Mononuclear cell (primary cell): ENCODE measurements around the gene SNX25. TPM values are rescaled to one million over a fixed set of nuclear protein-coding genes. Genes with fewer than 3 reads are reported as not detected.

Experiments used
- H3K27me3 ChIP-seq: 2 replicates; pipeline ENCODE4 v1.6.0; 2011; ENCODE audit warnings: low read length, control low read depth; ENCODE audit not compliant: insufficient read depth
- H3K4me1 ChIP-seq: 2 replicates; pipeline ENCODE4 v1.5.1; 2011; ENCODE audit warnings: mild to moderate bottlenecking, low read length, control low read depth; ENCODE audit not compliant: insufficient read depth
- H3K4me3 ChIP-seq: 2 replicates; pipeline ENCODE4 v1.5.1; 2011; ENCODE audit warnings: mild to moderate bottlenecking, low read length, moderate library complexity
- H3K9me3 ChIP-seq: 2 replicates; pipeline ENCODE4 v1.5.1; 2011; ENCODE audit warnings: low read depth, mild to moderate bottlenecking, control low read depth, low read length
- total RNA-seq: library from RNA; depleted of rRNA; stranded (reverse); fragments of >200 nt; gene quantifications from one replicate; pipeline ENCODE4 v1.2.3, GENCODE V29; 2012

Gene SNX25
- total RNA-seq, 1 donor: 30.1 TPM

- H3K9me3 ChIP-seq: no peaks in the 10 kb centered on the region
- peaks cover 14% of the 10 kb centered on the region for H3K27me3 ChIP-seq
- H3K4me3 ChIP-seq: no peak overlapping the region
- peaks cover 4% of the 10 kb centered on the region for H3K4me1 ChIP-seq
Observed at GRCh38 chr4:185217408-185217975, 8.1 kb downstream of the SNX25 start.

DNA sequence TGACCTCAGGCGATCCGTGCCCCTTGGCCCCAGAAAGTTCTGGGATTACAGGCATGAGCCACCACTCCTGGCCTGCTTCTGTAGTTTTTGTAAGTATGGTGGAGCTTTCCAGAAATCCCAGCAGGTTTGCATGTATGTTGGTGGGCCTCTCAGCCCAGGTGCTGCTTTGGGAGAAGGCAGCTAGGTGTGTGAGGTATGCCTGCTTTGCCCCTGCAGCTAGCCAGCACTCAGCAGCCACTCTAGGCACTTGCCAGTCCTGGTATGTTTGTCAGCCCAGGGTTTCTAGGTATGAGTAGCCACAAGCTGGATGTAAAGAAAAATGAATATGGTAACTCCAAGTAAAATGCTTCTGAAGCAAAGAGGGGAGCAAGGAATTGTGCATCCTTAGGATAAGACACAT lies 8.9 kb downstream of the SNX25 start:
- H3K9me3 ChIP-seq: no peaks in the 10 kb centered on the region
- H3K27me3 ChIP-seq: peaks cover 7% of the 10 kb centered on the region
- peaks cover 2% of the 10 kb centered on the region for H3K4me1 ChIP-seq
- no peak overlapping the region for H3K4me3 ChIP-seq

GRCh38 chr4:185219551-185220344 lies 10.3 kb downstream of the SNX25 start:
- Histone ChIP-seq H3K9me3 (no peaks in the 10 kb centered on the region), H3K4me3 (no peak overlapping the region), H3K27me3 (no peaks in the 10 kb centered on the region), H3K4me1 (no peaks in the 10 kb centered on the region)

GRCh38 chr4:185221491-185221890 lies 12.1 kb downstream of the SNX25 start:
- H3K4me1 ChIP-seq: no peaks in the 10 kb centered on the region
- H3K27me3 ChIP-seq: no peaks in the 10 kb centered on the region
- no peak overlapping the region for H3K4me3 ChIP-seq
- H3K9me3 ChIP-seq: no peaks in the 10 kb centered on the region

DNA sequence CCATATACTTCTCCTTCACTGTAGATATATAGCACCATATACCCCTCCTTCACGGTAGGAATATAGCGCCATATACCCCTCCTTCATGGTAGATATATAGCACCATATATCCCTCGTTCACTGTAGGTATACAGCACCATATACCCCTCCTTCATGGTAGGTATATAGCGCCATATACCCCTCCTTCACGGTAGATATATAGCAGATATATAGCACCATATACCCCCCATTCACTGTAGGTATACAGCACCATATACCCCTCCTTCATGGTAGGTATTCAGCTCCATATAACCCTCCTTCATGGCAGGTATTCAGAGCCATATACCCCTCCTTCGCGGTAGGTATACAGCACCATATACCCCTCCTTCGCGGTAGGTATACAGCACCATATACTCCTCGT lies 12.5 kb downstream of the SNX25 start:
- H3K4me1 ChIP-seq: no peaks in the 10 kb centered on the region
- no peak overlapping the region for H3K4me3 ChIP-seq
- no peaks in the 10 kb centered on the region for H3K9me3 ChIP-seq
- H3K27me3 ChIP-seq: no peaks in the 10 kb centered on the region

- Histone ChIP-seq H3K4me3 (no peak overlapping the region), H3K4me1 (no peaks in the 10 kb centered on the region), H3K9me3 (no peaks in the 10 kb centered on the region), H3K27me3 (no peaks in the 10 kb centered on the region)
Observed at GRCh38 chr4:185222598-185222997, 13.2 kb downstream of the SNX25 start.

- Histone ChIP-seq H3K27me3 (no peaks in the 10 kb centered on the region), H3K9me3 (no peaks in the 10 kb centered on the region), H3K4me1 (no peaks in the 10 kb centered on the region), H3K4me3 (no peak overlapping the region)
Observed at GRCh38 chr4:185224597-185224996, 15.2 kb downstream of the SNX25 start.

DNA sequence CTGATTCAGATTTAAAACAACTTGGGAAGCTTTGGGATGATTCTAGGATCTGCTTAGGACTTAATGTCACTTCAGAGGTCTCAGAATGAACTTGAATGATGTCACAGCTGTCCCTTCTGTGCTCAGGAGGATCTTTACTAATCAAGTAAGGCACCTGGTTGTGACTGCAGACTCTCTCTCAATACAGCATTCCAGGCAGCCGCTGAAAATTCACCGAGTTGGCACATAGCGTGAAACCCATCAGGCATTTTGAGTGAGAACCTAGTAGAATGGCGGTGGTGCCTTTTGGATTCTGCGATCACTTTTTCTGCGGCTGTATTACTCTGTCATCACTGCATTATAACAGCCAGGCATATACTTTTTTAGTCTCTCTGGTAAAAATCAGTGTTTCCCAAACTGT lies 16.5 kb downstream of the SNX25 start:
- Histone ChIP-seq H3K4me1 (no peaks in the 10 kb centered on the region), H3K4me3 (no peak overlapping the region), H3K9me3 (no peaks in the 10 kb centered on the region), H3K27me3 (no peaks in the 10 kb centered on the region)

DNA sequence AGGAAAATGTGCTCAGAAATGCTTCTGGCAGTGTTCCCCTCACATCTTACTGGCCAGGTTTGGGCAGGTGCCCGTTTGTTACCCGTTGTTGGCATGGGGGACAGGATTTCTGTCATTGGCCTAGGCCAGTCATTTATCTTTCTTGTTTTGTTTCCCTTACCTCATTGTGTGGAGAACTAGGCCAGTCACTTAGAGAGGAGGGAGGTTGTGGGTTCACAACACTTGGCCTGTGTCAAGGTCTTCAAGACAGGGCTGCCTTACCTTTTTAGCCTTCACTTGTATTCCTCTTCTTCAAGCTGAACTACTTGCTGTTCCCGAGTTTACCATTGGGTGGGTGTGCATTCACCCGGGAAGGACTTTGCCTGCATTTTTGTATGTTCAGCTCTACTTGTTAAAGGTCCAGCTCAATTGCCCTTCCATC lies 17.7 kb downstream of the SNX25 start:
- Histone ChIP-seq H3K9me3 (no peaks in the 10 kb centered on the region), H3K27me3 (no peaks in the 10 kb centered on the region), H3K4me1 (no peaks in the 10 kb centered on the region), H3K4me3 (no peak overlapping the region)

DNA sequence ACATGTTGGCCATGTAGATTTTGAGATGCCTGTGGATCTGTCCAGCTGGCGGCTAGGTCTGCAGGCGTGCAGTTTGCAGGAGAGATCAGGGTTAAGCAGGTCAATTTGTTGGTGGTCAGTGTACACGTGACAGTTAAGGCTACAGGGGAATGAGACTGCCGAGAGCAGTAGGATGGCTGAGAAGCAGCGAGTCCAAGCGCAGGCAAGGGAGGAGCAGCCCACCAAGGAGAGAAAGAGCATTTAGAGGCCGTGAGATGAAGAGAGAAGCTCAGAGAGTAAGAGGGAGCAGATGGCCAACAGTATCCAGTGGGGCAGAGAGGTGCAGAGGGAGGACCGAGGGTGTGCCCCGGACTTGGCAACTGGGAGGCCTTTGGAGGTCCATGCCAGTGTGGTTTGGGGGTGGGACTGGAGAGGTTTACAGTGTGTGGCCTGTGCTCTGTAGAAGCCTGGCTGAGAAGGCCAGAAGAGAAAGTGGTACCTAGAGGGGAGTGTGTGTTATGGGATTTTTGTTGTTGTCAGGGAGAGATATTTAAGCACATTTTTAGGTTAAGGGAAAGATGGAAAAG lies 18.4 kb downstream of the SNX25 start:
- no peak overlapping the region for H3K4me3 ChIP-seq
- H3K4me1 ChIP-seq: no peaks in the 10 kb centered on the region
- no peaks in the 10 kb centered on the region for H3K9me3 ChIP-seq
- H3K27me3 ChIP-seq: no peaks in the 10 kb centered on the region

DNA sequence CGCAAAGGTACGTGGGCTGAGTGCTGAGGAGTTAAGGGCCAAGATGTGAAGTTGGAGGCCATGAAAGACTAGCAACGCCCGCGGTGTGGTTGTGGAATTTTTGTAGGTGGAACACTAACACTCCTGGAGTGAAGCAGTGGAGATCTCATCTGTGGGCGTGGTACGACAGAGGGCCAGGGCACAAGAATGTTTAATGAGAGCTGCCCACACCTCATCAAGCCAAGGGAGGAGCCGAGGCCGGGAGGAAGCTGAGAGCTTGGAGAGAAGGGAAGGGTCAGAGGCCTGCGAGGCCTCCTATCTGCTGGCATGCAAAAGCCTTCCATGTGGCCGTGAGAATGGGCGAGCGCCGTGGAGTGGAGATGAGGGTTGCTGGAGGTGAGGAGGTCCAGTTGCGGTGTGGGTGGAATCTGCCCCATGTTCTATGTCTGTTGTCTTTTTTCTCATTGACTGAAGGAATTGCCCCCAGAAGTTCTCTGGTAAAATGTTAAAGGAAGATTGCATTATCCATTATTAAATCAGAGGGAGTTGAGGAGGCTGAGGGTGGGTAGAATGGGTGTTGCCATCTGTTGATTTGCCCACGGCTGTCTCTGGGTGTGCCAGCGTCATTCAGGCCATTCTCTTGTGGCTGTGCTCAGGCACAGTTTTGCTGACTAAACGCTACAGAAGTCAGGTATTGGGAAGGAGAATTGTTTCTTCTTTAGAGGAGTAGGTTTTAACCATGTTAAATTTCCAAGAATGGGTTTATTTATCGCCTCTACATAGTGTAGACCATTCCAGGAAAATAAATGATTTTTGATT lies 19.8 kb downstream of the SNX25 start:
- no peaks in the 10 kb centered on the region for H3K27me3 ChIP-seq
- no peaks in the 10 kb centered on the region for H3K4me1 ChIP-seq

GRCh38 chr4:185232370-185232769 lies 23.0 kb downstream of the SNX25 start:
- no peaks in the 10 kb centered on the region for H3K27me3 ChIP-seq
- no peak overlapping the region for H3K4me3 ChIP-seq
- no peaks in the 10 kb centered on the region for H3K9me3 ChIP-seq
- H3K4me1 ChIP-seq: no peaks in the 10 kb centered on the region

More for the DNA sequence above, 19.8 kb downstream of the SNX25 start:
- Histone ChIP-seq H3K9me3 (no peaks in the 10 kb centered on the region), H3K4me3 (no peak overlapping the region)

GRCh38 chr4:185235119-185235842 lies 25.9 kb downstream of the SNX25 start:
- no peaks in the 10 kb centered on the region for H3K27me3 ChIP-seq
- H3K4me3 ChIP-seq: no peak overlapping the region
- H3K4me1 ChIP-seq: no peaks in the 10 kb centered on the region
- no peaks in the 10 kb centered on the region for H3K9me3 ChIP-seq

DNA sequence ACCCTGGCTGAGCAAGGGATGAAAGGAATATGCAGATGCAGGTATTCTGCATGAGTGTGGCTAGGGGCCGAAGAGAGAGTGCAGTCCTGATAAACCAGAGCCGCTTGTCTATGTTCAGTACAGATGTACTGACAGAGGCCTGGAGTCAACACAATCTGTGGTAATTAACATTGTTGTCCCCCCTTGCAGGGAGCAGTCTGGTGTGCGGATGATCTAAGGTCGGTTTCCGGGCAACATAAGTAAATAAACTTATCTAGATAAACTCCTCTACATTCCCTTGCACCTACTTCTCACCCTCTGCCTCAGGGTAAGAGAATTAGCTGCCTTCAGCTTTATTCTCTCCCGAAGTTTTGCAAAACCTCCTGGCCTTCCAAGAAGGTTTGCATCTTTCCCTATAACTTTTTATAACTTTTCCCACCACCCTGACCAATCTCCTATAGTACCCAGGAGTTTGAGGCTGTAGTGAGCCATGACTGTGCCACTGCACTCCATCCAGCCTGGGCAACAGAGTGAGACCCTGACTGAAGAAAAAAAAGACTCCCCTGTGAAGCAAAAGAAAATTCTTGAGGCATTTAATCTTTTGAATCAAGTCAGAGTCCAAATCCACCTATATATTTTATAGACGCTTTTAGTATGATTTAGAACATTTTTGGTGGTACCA lies 26.6 kb downstream of the SNX25 start:
- H3K4me1 ChIP-seq: no peaks in the 10 kb centered on the region
- H3K4me3 ChIP-seq: no peak overlapping the region
- H3K27me3 ChIP-seq: no peaks in the 10 kb centered on the region
- no peaks in the 10 kb centered on the region for H3K9me3 ChIP-seq
